Measurements from ENCODE around the gene PRSS36.

Gene PRSS36

DNA sequence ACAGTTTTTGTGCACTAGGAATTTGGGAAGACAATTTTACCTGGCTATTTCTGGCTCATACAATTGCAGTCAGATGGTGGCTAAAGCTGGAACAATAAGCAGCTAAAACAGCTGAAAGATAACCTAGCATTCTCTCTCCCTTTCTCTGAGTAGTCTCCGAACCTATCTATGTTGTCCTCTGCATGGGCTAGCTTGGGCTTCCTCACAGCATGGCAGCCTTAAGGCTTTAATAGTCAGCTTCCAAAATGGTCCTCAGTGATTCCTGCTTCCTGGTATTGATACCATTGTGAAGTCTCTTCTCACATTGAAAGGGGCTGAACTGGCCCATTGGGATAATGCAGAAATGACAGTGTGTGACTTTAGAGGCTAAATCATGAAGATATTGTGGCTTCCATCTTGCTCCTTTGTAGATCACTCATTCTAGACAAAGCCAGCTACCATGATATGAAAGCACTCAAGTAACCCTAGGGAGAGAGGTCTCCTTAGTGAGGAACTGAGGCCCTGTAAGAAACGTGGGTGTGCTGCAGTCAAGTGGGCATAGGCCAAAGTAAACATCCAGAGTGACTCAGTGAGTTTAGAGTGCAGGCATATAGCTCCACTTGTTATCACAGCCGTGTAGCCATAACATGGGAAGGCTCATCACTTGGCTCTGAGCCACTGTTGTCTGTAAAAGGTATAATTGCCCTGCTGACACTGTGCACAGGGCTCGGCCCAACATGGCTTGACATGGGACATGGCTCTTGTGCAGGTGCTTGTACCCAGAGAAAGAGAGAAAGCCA, 49.8 kb downstream of the PRSS36 start:
- DNase-seq (ENCODE audit: low read depth): no peak

DNA sequence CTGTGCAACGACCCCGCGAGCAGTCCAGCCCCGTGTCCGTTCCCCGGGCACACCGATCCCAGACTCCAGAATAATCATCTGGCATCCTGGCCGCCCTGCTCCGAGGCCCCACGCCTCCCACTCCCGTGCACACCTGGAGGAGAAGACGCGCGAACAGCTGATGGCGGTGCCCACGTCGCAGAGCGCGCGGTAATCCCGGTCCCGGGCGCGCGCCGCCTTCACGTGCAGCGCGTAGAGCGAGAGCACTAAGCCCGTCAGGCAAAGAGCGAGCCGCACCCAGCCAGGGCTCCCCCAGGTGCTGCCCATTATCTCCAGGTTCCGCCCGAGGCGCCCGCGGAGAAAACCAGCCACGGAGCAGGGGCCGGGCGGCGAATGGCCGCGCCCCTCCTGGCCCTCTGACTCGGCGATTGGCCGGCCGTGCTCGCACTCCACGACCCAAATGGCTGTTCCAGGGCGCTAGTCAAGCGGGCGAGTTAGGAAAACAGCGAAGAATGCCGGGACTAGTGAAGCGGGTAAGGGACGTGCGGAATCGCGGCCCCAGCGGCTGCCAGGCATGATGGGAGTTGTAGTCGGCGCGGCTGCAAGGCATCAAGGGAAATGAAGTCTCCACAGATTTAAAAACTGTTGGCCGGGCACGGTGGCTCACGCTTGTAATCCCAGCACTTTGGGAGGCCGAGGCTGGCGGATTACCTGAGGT, 55.3 kb downstream of the PRSS36 start, which contains the start of gene VKORC1:
Gene VKORC1 (minus strand): TSS at position 374 of the 697 bp plus-strand sequence. CDS start 68 bp downstream, at position 306.
- peak; percentile 83 for DNase-seq (ENCODE audit: low read depth)

DNA sequence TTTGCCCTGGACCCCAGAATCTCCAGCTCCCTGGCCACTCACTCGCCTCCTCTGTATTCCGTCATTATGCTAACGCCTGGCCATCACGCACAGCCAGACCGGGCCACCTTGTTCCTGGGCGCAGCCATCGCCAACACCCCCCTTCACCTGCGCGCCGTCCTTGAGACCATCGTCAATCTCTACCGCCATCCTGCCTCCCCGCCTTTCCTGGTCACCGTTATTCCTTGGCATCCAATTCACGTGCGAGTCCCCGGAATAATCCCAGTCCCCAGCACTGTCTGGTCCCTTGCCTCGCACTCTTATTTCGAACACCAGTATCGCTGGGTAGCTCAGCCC, 55.8 kb downstream of the PRSS36 start:
- no peak for DNase-seq (ENCODE audit: low read depth)

DNA sequence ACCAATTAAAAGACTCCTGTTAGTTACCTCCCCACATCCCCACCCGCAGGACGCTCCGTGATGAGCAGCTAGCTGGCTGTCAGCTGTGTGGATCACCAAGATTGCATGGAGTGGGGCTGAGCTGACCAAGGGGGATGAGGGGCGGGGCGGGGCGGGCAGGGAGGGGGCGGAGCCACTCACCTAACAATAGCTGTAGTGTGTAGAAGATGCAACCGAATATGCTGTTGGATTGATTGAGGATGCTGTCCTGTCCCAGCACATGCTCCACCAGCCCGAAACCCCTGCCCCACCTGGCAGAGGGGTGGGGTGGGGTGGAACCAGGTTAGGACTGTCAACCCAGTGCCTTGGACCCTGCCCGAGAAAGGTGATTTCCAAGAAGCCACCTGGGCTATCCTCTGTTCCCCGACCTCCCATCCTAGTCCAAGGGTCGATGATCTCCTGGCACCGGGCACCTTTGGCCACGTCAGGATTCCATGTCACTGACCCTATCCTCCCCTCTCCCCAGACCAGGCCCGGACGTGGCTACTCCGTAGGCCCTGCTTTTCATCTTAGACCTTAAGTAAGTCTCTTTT, 56.6 kb downstream of the PRSS36 start:
- DNase-seq (ENCODE audit: low read depth): no peak

DNA sequence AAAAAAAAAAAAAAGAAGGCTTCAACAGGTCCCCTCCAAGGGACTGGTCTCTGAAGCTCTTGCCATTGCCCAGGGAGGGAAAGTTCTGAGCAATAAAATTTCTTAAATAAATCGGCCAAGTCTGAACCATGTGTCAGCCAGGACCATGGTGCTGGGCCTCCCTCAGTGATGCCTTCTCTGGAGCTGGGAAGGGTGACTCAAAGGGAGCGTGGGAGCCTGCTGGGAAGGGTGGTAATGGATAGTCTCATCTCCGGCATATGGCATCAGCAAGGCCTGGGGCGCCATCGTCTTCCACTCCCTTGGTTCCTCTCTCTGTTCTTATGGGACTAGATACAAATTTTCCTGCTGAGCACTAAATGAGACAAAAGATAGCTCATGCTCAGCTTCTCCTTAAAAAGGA, 57.5 kb downstream of the PRSS36 start:
- DNase-seq (ENCODE audit: low read depth): no peak

DNA sequence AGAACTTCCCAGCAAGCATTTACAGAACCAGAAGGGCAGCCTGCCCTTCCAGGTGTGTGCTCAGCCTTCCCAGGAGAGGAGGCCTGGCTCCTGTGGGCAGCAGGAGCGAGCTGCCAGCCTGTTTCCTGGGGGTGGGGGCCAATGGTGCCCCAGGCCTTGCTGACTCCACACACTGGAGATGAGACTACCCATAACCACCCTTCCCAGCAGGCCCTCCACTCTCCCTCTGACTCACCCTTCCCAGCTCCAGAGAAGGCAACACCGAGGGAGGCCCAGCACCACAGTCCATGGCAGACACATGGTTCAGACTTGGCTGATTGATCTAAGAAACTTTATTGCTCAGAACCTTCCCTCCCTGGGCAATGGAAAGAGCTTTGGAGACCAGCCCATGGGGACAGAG, 59.3 kb downstream of the PRSS36 start:
- no peak for DNase-seq (ENCODE audit: low read depth)

DNA sequence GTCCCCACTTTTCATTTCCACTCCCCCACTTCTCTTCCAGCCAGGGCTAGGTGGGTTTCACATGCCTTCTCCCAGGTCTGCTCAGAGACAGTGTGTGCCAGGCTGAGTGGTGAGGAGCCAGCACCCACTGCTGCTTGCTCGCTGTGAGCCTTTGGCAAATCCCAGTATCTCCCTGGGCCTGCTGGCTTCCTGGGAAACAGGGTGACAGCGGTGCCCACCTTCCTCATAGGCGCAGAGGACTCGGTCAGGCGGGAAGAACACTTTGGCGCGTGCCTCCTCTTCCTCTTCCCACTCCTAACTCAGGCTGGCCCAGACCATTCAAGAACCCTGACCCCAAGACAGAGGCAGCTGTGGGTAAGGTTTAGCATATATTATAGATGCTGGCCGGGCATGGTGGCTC, 60.7 kb downstream of the PRSS36 start:
- no peak for DNase-seq (ENCODE audit: low read depth)

Measured in T-helper 22 cell (primary cell).